ENCODE measurements around the gene LDB1. TPM values are rescaled to one million over a fixed set of nuclear protein-coding genes. Genes with fewer than 3 reads are reported as not detected.

LDB1 gene
- total and polyA plus RNA-seq, 8 donors, result 12.5 to 32.1 (median 18.2) TPM

GRCh38 chr10:102152545-102152890 lies 32.4 kb upstream of the LDB1 start:
- Histone ChIP-seq H3K9me3 (no peaks in the 10 kb centered on the region), H3K36me3 (peaks cover 3 to 21% (median 14%) of the 10 kb centered on the region in 3 donors), H3K4me1 (peaks cover 0 to 12% (median 11%) of the 10 kb centered on the region in 3 donors), H3K4me3 (peak overlapping the region; percentile 64 to 95 (median 84)), H3K27ac (peak overlapping the region; percentile 84 to 88 (median 85)), H3K27me3 (no peaks in the 10 kb centered on the region)
- ATAC-seq (peak; percentile 29 to 50 (median 36)), DNase-seq (peak in 1 of 6 donors; percentile 64), FAIRE-seq (no peak)
- WGBS, 2 donors, result 0 to 1% methylated on average over 19 of the region's 19 CpGs
- no peak for TF ChIP-seq CTCF (IDR thresholded peaks at IDR 0.05)
- intact Hi-C loops (cut with DNase I), result no loop called here

DNA sequence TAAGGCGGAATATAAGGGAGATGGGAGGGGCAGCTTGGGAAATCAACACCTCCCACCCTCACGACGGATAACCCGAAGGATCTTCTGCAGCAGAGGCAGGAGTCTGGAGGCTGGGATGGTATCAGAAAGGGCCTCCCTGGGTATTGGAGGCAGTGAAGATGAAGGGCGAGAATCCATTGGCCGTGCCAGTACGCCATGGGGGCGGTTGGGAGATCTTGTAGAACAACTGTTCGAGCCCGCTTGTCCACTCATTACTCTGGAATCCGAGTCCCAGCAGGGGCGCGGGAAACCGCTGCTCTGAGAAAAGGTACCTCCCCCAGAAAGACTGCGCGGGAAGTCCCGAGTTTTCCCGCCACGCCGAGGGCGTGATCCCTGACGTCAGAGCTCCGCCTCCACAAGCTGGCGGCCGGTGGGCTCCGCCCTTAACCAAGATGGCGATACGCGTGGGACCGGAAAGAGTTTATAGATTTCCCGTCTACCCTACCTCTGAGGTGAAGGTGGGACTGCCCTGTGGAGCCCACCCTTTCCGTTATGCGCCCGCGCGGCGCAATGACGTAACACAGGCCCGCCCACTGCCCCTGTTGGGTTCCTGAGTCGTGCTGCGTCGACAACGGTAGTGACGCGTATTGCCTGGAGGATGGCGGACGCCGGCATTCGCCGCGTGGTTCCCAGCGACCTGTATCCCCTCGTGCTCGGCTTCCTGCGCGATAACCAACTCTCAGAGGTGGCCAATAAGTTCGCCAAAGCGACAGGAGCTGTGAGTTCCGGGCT lies 31.8 kb upstream of the LDB1 start, which contains the start of gene NOLC1:
NOLC1 (plus strand) TSS at position 616 of the 771 bp plus-strand sequence; CDS start at position 638, 22 bp downstream.
- H3K4me3 ChIP-seq, result peak within 1 kb of the TSS; percentile 64 to 95 (median 84)
- H3K27ac ChIP-seq, result peak within 1 kb of the TSS; percentile 84 to 88 (median 85)
- peaks cover 3 to 17% (median 11%) of the 10 kb centered on the region in 3 donors for H3K36me3 ChIP-seq
- FAIRE-seq, result peak; percentile 94
- 4 to 5% methylated on average over 59 of the region's 59 CpGs for WGBS, 2 donors
- H3K27me3 ChIP-seq, result no peaks in the 10 kb centered on the region
- no peak for TF ChIP-seq CTCF (IDR thresholded peaks at IDR 0.05)
- H3K9me3 ChIP-seq, result no peaks in the 10 kb centered on the region
- peak; percentile 98 to 99 (median 98) for DNase-seq
- intact Hi-C loops (cut with DNase I), result no loop called here
- peak; percentile 94 to 97 (median 96) for ATAC-seq
- H3K4me1 ChIP-seq, result peaks cover 0 to 12% (median 11%) of the 10 kb centered on the region in 3 donors

DNA sequence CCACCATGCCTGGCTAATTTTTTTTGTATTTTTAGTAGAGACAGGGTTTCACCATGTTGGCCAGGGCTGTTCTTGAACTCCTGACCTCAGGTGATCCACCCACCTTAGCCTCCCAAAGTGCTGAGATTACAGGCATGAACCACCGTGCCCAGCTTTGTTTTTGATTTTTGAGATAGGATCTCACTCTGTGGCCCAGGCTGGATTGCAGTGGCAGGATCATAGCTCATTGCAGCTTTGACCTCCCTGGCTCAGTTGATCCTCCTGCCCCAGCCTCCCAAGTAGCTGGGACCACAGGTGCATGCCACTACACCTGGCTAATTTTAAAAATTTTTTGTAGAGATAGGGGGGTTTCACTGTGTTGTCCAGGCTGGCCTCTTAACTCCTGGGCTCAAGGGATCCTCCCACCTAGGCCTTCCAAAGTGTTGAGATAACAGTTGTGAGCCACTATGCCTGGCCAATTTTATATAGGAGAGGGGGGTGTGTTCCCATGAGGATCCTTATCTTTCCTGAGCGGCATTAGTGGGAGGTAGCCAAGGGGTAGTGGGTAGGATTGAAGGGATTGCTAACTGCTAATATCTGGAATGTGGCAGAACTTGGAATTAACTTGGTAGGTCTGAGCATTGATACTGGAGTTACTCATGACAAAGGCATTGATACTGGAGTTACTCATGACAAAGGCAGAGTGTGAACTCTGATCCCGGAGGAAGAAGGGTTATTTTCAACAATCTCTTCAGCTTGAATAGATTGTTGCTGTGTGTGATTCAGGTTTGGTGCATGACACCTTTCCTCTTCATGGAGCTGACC lies 31.0 kb upstream of the LDB1 start:
- H3K27me3 ChIP-seq, result no peaks in the 10 kb centered on the region
- 51 to 53% methylated on average over 3 of the region's 3 CpGs for WGBS, 2 donors
- H3K4me1 ChIP-seq, result peaks cover 0 to 12% (median 11%) of the 10 kb centered on the region in 3 donors
- H3K9me3 ChIP-seq, result no peaks in the 10 kb centered on the region
- TF ChIP-seq CTCF (IDR thresholded peaks at IDR 0.05), result no peak
- FAIRE-seq (no peak), ATAC-seq (peak in 2 of 4 donors; percentile 1), DNase-seq (peak in 1 of 6 donors; percentile 20)
- H3K36me3 ChIP-seq, result peaks cover 3 to 17% (median 11%) of the 10 kb centered on the region in 3 donors
- peak overlapping the region; percentile 84 to 88 (median 85) for H3K27ac ChIP-seq
- H3K4me3 ChIP-seq, result peak overlapping the region in 3 of 4 donors; percentile 64 to 86 (median 83)
- intact Hi-C loops (cut with DNase I), result no loop called here

DNA sequence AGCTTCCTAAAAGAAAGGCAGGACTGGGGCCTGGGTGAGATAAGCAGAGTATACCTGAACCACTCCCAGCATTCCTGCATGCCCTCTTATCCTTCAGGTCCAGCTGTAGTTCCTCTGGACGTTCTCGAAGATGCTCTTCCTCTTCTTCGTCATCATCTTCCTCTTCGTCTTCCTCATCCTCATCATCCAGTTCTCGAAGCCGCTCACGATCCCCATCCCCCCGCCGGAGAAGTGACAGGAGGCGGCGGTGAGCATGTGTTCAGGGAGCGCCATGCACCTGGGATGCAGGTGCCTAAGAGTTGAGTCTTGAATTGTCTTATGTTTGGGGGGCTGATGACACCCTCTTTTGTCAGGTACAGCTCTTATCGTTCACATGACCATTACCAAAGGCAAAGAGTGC lies 28.1 kb upstream of the LDB1 start:
- no peaks in the 10 kb centered on the region for H3K9me3 ChIP-seq
- TF ChIP-seq CTCF (IDR thresholded peaks at IDR 0.05), result no peak
- H3K27me3 ChIP-seq, result no peaks in the 10 kb centered on the region
- no peak for ATAC-seq
- peaks cover 0 to 4% (median 4%) of the 10 kb centered on the region in 3 donors for H3K4me1 ChIP-seq
- 94 to 96% methylated on average over 13 of the region's 13 CpGs for WGBS, 2 donors
- H3K27ac ChIP-seq, result no peak overlapping the region
- H3K4me3 ChIP-seq, result no peak overlapping the region
- H3K36me3 ChIP-seq, result peaks cover 3 to 25% (median 11%) of the 10 kb centered on the region in 3 donors
- intact Hi-C loops (cut with DNase I), result no loop called here
- no peak for FAIRE-seq
- peak in 1 of 6 donors; percentile 35 for DNase-seq
